PFSK-1 (cell line): ENCODE measurements around the gene FJX1.

Source experiments
- FOXP2 ChIP-seq: optimal IDR thresholded peaks from 2 replicates; pipeline ENCODE3; 2011; ENCODE audit warnings: borderline replicate concordance, control low read depth, inconsistent platforms; ENCODE audit not compliant: insufficient read depth; ENCODE audit errors: extremely low read length, extremely low read depth
- TAF1 ChIP-seq: IDR thresholded peaks from 2 replicates; pipeline ENCODE4 v1.6.1; 2012; ENCODE audit warnings: low read length, control low read depth, borderline replicate concordance; ENCODE audit not compliant: insufficient read depth

- no peak for TF ChIP-seq FOXP2
- no peak for TF ChIP-seq TAF1
Measured at GRCh38 chr11:35618497-35619115, 346 bp downstream of the FJX1 start.
